NCI-H187 treated with DMSO at 0.1 percent for 48 hours (cell line): ENCODE results near the gene ZSWIM5.
A peak's percentile ranks its signal among the peaks of the same experiment; 100 is the strongest.
"Not testable (repeated sequence)": the region's sequence is repeated elsewhere in the genome, so short reads cannot be mapped to it uniquely, and the experiment has no call there.

ENCODE experiments used
- DNase-seq: peaks from one replicate; lab custom pipeline; 2025; lab: John Stamatoyannopoulos, UW

Gene ZSWIM5

DNA sequence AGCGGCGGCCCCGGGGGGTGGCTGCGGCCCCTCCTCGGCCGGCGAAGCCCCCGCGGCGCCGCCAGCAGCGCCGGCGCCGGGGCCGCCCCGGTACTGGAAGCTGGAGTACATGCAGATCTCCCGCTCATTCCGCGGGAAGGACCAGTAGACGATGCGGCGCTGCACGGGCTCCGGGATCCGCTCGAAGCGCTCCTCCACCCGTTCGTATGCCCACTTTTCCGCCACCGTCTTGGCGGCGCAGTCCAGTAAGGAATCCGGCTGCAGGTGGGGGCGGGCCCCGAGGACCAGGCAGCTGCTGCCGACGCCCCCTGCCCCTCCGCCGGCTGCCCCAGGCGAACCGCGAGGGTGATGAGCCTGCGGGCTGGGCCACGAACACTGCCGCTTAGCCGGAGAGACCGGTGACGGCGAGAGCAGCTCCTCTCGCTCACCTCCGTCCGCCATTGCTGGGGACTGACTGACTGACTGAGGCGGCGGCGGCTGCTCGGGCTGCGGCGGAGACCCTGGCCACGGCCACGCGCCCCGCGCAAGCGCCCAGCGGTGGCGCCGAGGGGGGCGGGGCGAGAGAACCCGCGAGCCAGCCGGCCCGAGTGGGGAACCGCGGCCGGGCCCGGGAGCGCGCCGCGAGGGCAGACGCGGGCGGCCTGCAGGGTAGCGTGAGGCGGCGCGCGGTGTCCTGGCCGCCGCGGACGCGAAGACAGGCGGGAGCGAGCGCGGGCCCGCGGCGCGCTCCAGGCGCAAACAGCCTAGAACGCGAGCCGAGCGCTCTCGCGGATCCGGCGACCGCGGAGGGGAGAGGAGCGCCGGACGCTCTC is at the start of gene ZSWIM5:
TSS of gene ZSWIM5 (minus strand) at position 696 of the 812 bp plus-strand sequence. CDS start at position 441, 255 bp downstream.
- no peak for DNase-seq

DNA sequence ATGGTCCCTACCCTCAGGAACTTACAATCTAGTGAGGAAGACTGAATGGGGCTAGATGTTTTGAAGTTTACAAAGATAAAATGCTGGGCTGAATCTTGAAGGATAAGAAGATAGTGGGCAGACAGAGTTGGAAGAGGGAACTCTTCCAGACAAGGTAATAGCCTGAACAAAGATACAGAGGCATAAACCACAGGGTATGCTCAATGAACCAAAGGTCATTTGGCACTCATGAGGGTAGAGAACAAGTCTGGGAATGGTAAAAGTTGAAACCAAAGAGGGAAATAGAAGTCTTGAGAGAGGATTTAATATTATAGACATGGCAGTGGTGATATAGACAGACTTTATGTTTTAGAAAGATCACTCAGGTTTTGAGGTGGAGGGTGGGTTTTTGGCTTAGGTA is 48.1 kb upstream of the ZSWIM5 start:
- DNase-seq, result no peak

- no peak for DNase-seq
Observed at GRCh38 chr1:45250544-45250943, 44.1 kb upstream of the ZSWIM5 start.

- not testable (repeated sequence) for DNase-seq
Observed at GRCh38 chr1:45248004-45248403, 41.6 kb upstream of the ZSWIM5 start.

DNA sequence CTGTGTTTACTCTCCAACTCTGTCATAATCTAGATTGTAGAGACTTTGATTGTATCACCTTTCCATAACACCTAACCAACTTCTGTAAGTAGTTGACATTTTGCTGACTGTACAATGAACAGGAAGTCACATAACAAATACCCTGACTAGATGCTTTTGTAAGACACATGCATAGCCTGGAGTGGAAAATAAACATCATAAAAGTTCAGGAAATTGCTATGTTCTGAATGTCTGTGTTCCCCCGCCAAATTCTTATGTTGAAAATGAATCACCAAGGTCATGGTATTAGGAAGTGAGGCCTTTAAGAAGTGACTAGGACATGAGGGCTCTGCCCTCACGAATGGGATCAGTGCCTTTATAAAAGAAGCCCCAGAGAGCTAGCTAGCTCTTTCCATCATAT is 40.4 kb upstream of the ZSWIM5 start:
- DNase-seq, result no peak

GRCh38 chr1:45246359-45246758 is 40.0 kb upstream of the ZSWIM5 start:
- not testable (repeated sequence) for DNase-seq

DNA sequence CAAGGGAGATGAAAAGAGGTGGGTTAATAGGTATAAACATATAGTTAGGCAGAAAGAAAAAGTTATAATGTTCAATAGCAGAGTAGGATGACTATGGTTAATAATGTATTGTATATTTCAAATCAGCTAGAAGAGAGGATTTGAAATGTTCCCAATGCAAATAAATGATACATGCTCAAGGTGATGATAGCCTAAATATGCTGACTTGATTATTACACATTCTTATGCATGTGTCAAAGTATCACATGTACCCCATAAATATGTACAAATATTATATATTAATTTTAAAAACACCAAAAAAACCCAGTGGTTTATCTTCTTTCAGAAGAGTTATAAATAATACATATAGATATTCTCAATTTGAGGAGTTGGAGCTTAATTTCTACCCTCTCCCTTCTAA is 38.3 kb upstream of the ZSWIM5 start:
- no peak for DNase-seq

GRCh38 chr1:45243476-45244343 is 37.3 kb upstream of the ZSWIM5 start:
- no peak for DNase-seq

DNA sequence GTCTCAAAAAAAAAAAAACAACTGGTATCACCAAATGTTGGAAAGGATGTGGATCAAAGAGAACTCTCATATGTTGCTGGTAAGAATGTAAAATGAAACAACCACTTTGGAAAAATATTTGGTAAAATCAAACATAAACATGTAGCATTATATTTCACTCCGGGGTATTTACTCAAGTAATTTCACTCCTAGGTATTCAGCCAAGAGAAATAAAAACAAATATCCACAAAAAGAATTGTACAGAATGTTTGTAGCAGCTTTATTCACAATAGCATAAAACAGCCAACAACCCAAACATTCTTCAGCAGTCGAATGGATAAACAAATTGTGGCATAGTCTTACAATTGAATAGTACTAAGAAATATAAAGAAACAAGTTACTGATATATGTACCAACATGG is 32.4 kb upstream of the ZSWIM5 start:
- no peak for DNase-seq

DNA sequence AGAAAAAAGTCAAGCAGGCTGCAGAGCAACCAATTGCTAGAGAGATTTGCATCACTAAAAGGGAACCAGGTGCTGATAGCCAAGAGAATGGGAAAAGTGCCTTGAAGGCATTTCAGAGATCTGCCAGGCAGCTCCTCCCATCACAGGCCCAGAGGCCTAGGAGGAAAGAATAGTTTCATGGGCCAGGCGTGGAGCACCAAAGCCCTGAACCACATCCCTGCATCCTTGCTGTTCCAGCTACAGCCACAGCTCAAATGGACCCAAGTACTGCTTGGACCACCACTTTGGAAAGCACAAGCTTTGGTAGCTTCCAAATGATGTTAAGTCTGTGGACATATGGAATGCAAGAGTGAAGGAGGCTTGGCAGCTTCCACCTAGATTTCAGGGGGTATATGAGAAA is 29.7 kb upstream of the ZSWIM5 start:
- DNase-seq, result no peak

- no peak for DNase-seq
Observed at GRCh38 chr1:45230537-45230936, 24.1 kb upstream of the ZSWIM5 start.

DNA sequence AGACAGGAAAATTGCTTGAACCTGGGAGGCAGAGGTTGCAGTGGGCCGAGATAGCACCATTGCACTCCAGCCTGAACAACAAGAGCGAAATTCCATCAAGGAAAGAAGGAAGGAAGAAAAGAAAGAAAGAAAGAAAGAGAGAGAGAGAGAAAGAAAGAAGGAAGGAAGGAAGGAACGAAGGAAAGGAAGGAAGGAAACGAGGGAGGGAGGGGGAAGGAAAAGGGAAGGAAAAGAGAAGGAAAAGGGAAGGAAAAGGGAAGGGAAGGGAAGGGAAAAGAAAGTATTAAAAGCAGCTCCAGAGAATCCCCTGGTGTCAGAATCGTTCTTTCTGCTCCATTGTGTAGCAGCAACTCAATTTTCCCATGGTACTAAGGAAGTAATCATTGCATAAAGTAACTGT is 19.2 kb upstream of the ZSWIM5 start:
- no peak for DNase-seq

GRCh38 chr1:45223710-45224109 is 17.3 kb upstream of the ZSWIM5 start:
- not testable (repeated sequence) for DNase-seq

- no peak for DNase-seq
Observed at GRCh38 chr1:45221716-45222115, 15.3 kb upstream of the ZSWIM5 start.

DNA sequence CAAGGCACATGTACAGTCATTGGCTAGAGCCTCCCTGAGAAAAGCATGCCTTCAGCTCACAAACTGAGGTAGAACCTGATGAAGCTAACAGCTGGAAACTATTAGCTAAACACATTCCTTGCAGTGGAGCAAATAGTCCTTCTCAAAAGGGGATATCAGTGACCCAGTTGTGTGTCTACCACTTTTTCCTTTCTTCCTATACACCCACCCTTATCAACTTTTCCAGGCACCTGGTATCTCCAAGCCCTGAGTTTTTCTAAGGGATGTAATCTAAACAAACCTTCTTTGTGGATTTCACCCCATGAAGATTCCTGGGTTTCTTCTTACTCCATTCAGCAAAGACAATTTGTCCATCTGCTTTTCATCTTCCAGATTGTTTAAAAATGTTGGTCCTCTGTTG is 10.5 kb upstream of the ZSWIM5 start:
- no peak for DNase-seq

GRCh38 chr1:45216200-45216541 is 9.8 kb upstream of the ZSWIM5 start:
- no peak for DNase-seq

DNA sequence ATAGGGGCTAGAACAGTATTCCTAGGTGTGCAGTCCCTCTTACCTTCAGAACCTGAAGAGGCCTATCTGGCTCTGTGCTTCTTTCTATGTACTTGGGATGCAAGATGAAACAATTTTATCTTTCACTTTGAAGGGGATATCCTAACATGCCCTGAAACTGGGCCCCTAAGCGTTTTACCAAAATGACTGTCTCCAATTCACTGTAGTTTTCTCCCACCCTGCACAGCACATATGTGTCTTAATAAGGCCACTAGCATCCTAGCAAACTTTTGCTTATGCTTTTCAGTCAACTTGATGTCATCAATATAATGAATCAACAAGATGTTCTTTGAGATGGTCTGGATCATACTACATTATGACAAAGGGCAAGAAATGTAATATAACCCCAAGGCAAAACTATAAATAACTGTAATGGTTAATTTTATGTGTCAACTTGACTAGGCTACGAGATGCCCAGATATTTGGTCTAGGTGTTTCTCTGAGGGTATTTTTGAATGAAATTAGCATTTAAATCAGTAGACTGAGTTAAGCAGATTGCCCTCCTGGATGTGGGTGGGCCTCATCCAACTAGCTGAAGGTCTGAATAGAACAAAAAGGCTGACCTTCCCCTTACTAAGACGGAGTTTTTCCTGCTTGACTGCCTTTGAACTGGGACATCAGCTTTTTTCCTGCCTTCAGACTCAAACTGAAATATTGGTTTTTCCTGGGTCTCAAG is 9.2 kb upstream of the ZSWIM5 start:
- no peak for DNase-seq

GRCh38 chr1:45213892-45214291 is 7.5 kb upstream of the ZSWIM5 start:
- no peak for DNase-seq

DNA sequence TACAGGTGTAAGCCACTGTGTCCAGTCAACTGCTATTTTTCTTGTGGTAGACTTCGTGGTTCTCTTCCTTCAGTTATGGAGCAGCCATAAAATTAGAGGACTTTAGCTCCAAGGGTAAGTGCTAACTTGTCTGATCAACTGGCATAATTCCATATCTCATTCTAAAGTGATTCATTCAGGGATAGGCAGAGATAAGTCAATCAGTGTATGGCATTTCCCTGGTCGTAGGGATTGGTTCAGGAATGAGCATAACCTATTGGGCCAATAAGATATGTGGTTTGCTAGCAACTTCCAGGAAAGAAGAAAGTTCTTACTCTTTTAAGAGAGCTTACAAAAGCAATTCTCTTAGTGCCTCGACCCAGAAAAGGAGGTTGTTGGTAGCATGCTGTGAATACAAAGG is 4.7 kb upstream of the ZSWIM5 start:
- DNase-seq, result no peak

DNA sequence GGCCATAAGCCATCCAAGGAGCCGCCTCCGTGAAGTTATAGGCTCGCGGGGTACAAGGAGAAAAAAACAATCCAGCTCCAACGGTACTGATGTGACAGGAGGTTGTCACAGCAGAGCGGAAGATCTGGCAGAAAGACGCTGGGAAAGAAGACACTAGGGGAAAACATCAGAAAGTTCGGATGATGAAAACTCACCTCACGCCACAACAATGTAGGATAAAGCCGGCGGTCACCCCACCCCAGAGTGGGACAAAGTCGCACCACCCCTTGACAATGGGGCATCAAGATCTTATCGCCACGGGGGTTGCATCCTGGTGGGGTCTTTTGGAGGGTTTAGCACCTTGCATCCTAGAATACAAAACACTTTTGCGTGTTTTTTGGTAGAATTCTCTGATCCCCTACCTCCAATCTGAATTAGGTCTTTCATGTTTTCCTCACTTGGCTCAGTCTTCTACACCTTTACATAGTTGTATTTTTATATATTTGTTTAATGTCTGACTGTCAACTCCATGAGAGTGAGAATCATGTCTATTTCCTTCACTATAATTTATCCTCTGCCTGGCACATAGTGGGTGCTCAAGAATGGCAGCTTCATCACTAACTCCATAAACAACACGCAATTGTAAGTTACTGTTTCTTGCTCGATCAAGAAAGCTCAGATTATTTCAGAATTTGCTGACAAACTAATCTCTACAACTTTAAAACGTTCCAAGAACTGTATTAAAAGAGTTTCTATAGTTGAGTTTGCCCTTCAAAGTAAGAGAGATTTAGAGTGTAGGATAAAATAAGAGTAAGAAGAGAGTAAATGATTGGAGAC is 611 bp upstream of the ZSWIM5 start:
- DNase-seq, result no peak

GRCh38 chr1:45205011-45205909 is 1.1 kb downstream of the ZSWIM5 start:
- DNase-seq, result peak; percentile 9
